T1000 (cell line): ENCODE measurements around the gene EGLN3.
A peak's percentile ranks its signal among the peaks of the same experiment; 100 is the strongest.
"Not testable (repeated sequence)": the region's sequence is repeated elsewhere in the genome, so short reads cannot be mapped to it uniquely, and the experiment has no call there.

Experiments
- DNase-seq: peaks from one replicate; lab custom pipeline; 2025; ENCODE audit warnings: mixed read lengths; lab: John Stamatoyannopoulos, UW

The EGLN3 gene

GRCh38 chr14:33950320-33951182 is at the start of gene EGLN3:
TSS of gene EGLN3 (minus strand) at chr14:33951074. CDS start at chr14:33950752, 322 bp downstream.
- DNase-seq = peak; percentile 80

- DNase-seq = no peak
Observed at GRCh38 chr14:34000396-34000795, 49.5 kb upstream of the EGLN3 start.

- no peak for DNase-seq
Observed at GRCh38 chr14:33999771-34000291, 49.0 kb upstream of the EGLN3 start.

- no peak for DNase-seq
Observed at GRCh38 chr14:33997611-33998010, 46.7 kb upstream of the EGLN3 start.

- DNase-seq = no peak
Observed at GRCh38 chr14:33996462-33996861, 45.6 kb upstream of the EGLN3 start.

GRCh38 chr14:33993246-33993645 is 42.4 kb upstream of the EGLN3 start:
- no peak for DNase-seq

- DNase-seq = no peak
Observed at GRCh38 chr14:33992274-33993007, 41.6 kb upstream of the EGLN3 start.

- DNase-seq = no peak
Observed at GRCh38 chr14:33990790-33991189, 39.9 kb upstream of the EGLN3 start.

- DNase-seq = no peak
Observed at GRCh38 chr14:33987565-33988080, 36.7 kb upstream of the EGLN3 start.

- DNase-seq = no peak
Observed at GRCh38 chr14:33986804-33987203, 35.9 kb upstream of the EGLN3 start.

GRCh38 chr14:33985242-33985641 is 34.4 kb upstream of the EGLN3 start:
- DNase-seq = no peak

- DNase-seq = no peak
Observed at GRCh38 chr14:33979613-33980276, 28.9 kb upstream of the EGLN3 start.

- DNase-seq = no peak
Observed at GRCh38 chr14:33978892-33979612, 28.2 kb upstream of the EGLN3 start.

GRCh38 chr14:33972583-33973081 is 21.8 kb upstream of the EGLN3 start:
- DNase-seq = no peak

- DNase-seq = not testable (repeated sequence)
Observed at GRCh38 chr14:33969846-33970245, 19.0 kb upstream of the EGLN3 start.

GRCh38 chr14:33968722-33969121 is 17.8 kb upstream of the EGLN3 start:
- no peak for DNase-seq

GRCh38 chr14:33967138-33967537 is 16.3 kb upstream of the EGLN3 start:
- no peak for DNase-seq

- DNase-seq = no peak
Observed at GRCh38 chr14:33966276-33966675, 15.4 kb upstream of the EGLN3 start.

- no peak for DNase-seq
Observed at GRCh38 chr14:33964599-33965317, 13.9 kb upstream of the EGLN3 start.

- DNase-seq = no peak
Observed at GRCh38 chr14:33963892-33964291, 13.0 kb upstream of the EGLN3 start.

GRCh38 chr14:33962466-33962865 is 11.6 kb upstream of the EGLN3 start:
- not testable (repeated sequence) for DNase-seq
